Measurements from ENCODE around the gene CTNNA2.

The CTNNA2 gene

GRCh38 chr2:80530442-80531064, 1017.7 kb downstream of the CTNNA2 start:
- H3K79me2 ChIP-seq (ENCODE audit: control insufficient read depth, insufficient read depth, low read length, poor library complexity) = no peaks in the 10 kb centered on the region
- H2AFZ ChIP-seq (ENCODE audit: insufficient read depth, low read length, poor library complexity) = no peak overlapping the region
- H2BK12ac ChIP-seq (ENCODE audit: low read length) = no peak overlapping the region
- H4K91ac ChIP-seq (ENCODE audit: low read depth, low read length) = no peak overlapping the region
- H4K12ac ChIP-seq (ENCODE audit: low read depth, low read length) = no peak overlapping the region
- no peak overlapping the region for H2BK120ac ChIP-seq (ENCODE audit: insufficient read depth, low read length, poor library complexity)
- H3K23ac ChIP-seq (ENCODE audit: low read length) = no peak overlapping the region
- no peaks in the 10 kb centered on the region for H3K9me3 ChIP-seq (ENCODE audit: insufficient read depth, low read depth, low read length)
- DNase-seq = no peak
- H2AK5ac ChIP-seq (ENCODE audit: low read length) = no peak overlapping the region
- H3K4me1 ChIP-seq (ENCODE audit: control insufficient read depth in 1 of 2, insufficient read depth in 2 of 2, low read length in 2 of 2) = no peaks in the 10 kb centered on the region
- no peak overlapping the region for H3K18ac ChIP-seq (ENCODE audit: low read length)
- H4K8ac ChIP-seq (ENCODE audit: low read depth, low read length) = no peak overlapping the region
- H2BK5ac ChIP-seq (ENCODE audit: low read depth, low read length, poor library complexity) = no peak overlapping the region
- no CpG with 5 or more reads among the region's 3 CpGs for WGBS (ENCODE audit: extremely low coverage, insufficient coverage, insufficient read length)
- no peak overlapping the region for H3K4me3 ChIP-seq (ENCODE audit: low read depth, low read length)
- H3K4me2 ChIP-seq (ENCODE audit: low read length) = no peak overlapping the region
- no peaks in the 10 kb centered on the region for H3K36me3 ChIP-seq (ENCODE audit: control insufficient read depth in 1 of 2, insufficient read depth in 2 of 2, low read length in 2 of 2)
- H3K9ac ChIP-seq (ENCODE audit: low read length) = no peak overlapping the region
- no peaks in the 10 kb centered on the region for H3K79me1 ChIP-seq (ENCODE audit: low read length)
- no peak overlapping the region for H3K27ac ChIP-seq (ENCODE audit: low read depth, low read length)
- no peaks in the 10 kb centered on the region for H3K27me3 ChIP-seq (ENCODE audit: insufficient read depth, low read length)
- no peak overlapping the region for H3K14ac ChIP-seq (ENCODE audit: low read length)
- no peak overlapping the region for H3K4ac ChIP-seq (ENCODE audit: low read depth, low read length)

GRCh38 chr2:80531319-80531718, 1018.5 kb downstream of the CTNNA2 start:
- no peak overlapping the region for H3K23ac ChIP-seq (ENCODE audit: low read length)
- H2BK12ac ChIP-seq (ENCODE audit: low read length) = no peak overlapping the region
- no peak overlapping the region for H3K14ac ChIP-seq (ENCODE audit: low read length)
- H3K18ac ChIP-seq (ENCODE audit: low read length) = no peak overlapping the region
- H4K91ac ChIP-seq (ENCODE audit: low read depth, low read length) = no peak overlapping the region
- no peak overlapping the region for H2AK5ac ChIP-seq (ENCODE audit: low read length)
- no peaks in the 10 kb centered on the region for H3K27me3 ChIP-seq (ENCODE audit: insufficient read depth, low read length)
- H4K8ac ChIP-seq (ENCODE audit: low read depth, low read length) = no peak overlapping the region
- no peak overlapping the region for H2BK5ac ChIP-seq (ENCODE audit: low read depth, low read length, poor library complexity)
- H3K4ac ChIP-seq (ENCODE audit: low read depth, low read length) = no peak overlapping the region
- no peak overlapping the region for H3K27ac ChIP-seq (ENCODE audit: low read depth, low read length)
- no peak overlapping the region for H2BK120ac ChIP-seq (ENCODE audit: insufficient read depth, low read length, poor library complexity)
- no peak overlapping the region for H3K4me2 ChIP-seq (ENCODE audit: low read length)
- H3K4me1 ChIP-seq (ENCODE audit: control insufficient read depth in 1 of 2, insufficient read depth in 2 of 2, low read length in 2 of 2) = no peaks in the 10 kb centered on the region
- no peaks in the 10 kb centered on the region for H3K36me3 ChIP-seq (ENCODE audit: control insufficient read depth in 1 of 2, insufficient read depth in 2 of 2, low read length in 2 of 2)
- H3K9me3 ChIP-seq (ENCODE audit: insufficient read depth, low read depth, low read length) = no peaks in the 10 kb centered on the region
- no peak for DNase-seq
- no peaks in the 10 kb centered on the region for H3K79me2 ChIP-seq (ENCODE audit: control insufficient read depth, insufficient read depth, low read length, poor library complexity)
- H2AFZ ChIP-seq (ENCODE audit: insufficient read depth, low read length, poor library complexity) = no peak overlapping the region
- no peak overlapping the region for H3K4me3 ChIP-seq (ENCODE audit: low read depth, low read length)
- no CpG with 5 or more reads among the region's 1 CpG for WGBS (ENCODE audit: extremely low coverage, insufficient coverage, insufficient read length)
- no peak overlapping the region for H3K9ac ChIP-seq (ENCODE audit: low read length)
- H3K79me1 ChIP-seq (ENCODE audit: low read length) = no peaks in the 10 kb centered on the region
- H4K12ac ChIP-seq (ENCODE audit: low read depth, low read length) = no peak overlapping the region

- Histone ChIP-seq H3K4me1 (ENCODE audit: control insufficient read depth in 1 of 2, insufficient read depth in 2 of 2, low read length in 2 of 2) (no peaks in the 10 kb centered on the region), H3K14ac (ENCODE audit: low read length) (no peak overlapping the region), H2AFZ (ENCODE audit: insufficient read depth, low read length, poor library complexity) (no peak overlapping the region), H3K27ac (ENCODE audit: low read depth, low read length) (no peak overlapping the region), H3K9me3 (ENCODE audit: insufficient read depth, low read depth, low read length) (no peaks in the 10 kb centered on the region), H3K9ac (ENCODE audit: low read length) (no peak overlapping the region), H4K12ac (ENCODE audit: low read depth, low read length) (no peak overlapping the region), H3K23ac (ENCODE audit: low read length) (no peak overlapping the region), H3K18ac (ENCODE audit: low read length) (no peak overlapping the region), H3K4me2 (ENCODE audit: low read length) (no peak overlapping the region), H2BK120ac (ENCODE audit: insufficient read depth, low read length, poor library complexity) (no peak overlapping the region), H3K79me2 (ENCODE audit: control insufficient read depth, insufficient read depth, low read length, poor library complexity) (no peaks in the 10 kb centered on the region), H3K79me1 (ENCODE audit: low read length) (no peaks in the 10 kb centered on the region), H2BK5ac (ENCODE audit: low read depth, low read length, poor library complexity) (no peak overlapping the region), H3K4me3 (ENCODE audit: low read depth, low read length) (no peak overlapping the region), H4K91ac (ENCODE audit: low read depth, low read length) (no peak overlapping the region), H4K8ac (ENCODE audit: low read depth, low read length) (no peak overlapping the region), H2BK12ac (ENCODE audit: low read length) (no peak overlapping the region), H3K27me3 (ENCODE audit: insufficient read depth, low read length) (no peaks in the 10 kb centered on the region), H3K36me3 (ENCODE audit: control insufficient read depth in 1 of 2, insufficient read depth in 2 of 2, low read length in 2 of 2) (no peaks in the 10 kb centered on the region), H2AK5ac (ENCODE audit: low read length) (no peak overlapping the region), H3K4ac (ENCODE audit: low read depth, low read length) (no peak overlapping the region)
- DNase-seq = no peak
- WGBS (ENCODE audit: extremely low coverage, insufficient coverage, insufficient read length) = no CpG with 5 or more reads among the region's 13 CpGs
Observed at GRCh38 chr2:80545420-80546210, 1032.8 kb downstream of the CTNNA2 start.

- H2BK120ac ChIP-seq (ENCODE audit: insufficient read depth, low read length, poor library complexity) = no peak overlapping the region
- no peak overlapping the region for H3K9ac ChIP-seq (ENCODE audit: low read length)
- H3K4me1 ChIP-seq (ENCODE audit: control insufficient read depth in 1 of 2, insufficient read depth in 2 of 2, low read length in 2 of 2) = no peaks in the 10 kb centered on the region
- H4K12ac ChIP-seq (ENCODE audit: low read depth, low read length) = no peak overlapping the region
- no peak overlapping the region for H3K23ac ChIP-seq (ENCODE audit: low read length)
- H3K27ac ChIP-seq (ENCODE audit: low read depth, low read length) = no peak overlapping the region
- H3K79me2 ChIP-seq (ENCODE audit: control insufficient read depth, insufficient read depth, low read length, poor library complexity) = no peaks in the 10 kb centered on the region
- no peaks in the 10 kb centered on the region for H3K79me1 ChIP-seq (ENCODE audit: low read length)
- WGBS (ENCODE audit: extremely low coverage, insufficient coverage, insufficient read length) = no CpG with 5 or more reads among the region's 1 CpG
- no peak overlapping the region for H3K18ac ChIP-seq (ENCODE audit: low read length)
- H3K4me2 ChIP-seq (ENCODE audit: low read length) = no peak overlapping the region
- DNase-seq = no peak
- H3K4me3 ChIP-seq (ENCODE audit: low read depth, low read length) = no peak overlapping the region
- no peak overlapping the region for H2AK5ac ChIP-seq (ENCODE audit: low read length)
- no peak overlapping the region for H2BK12ac ChIP-seq (ENCODE audit: low read length)
- H3K4ac ChIP-seq (ENCODE audit: low read depth, low read length) = no peak overlapping the region
- H3K36me3 ChIP-seq (ENCODE audit: control insufficient read depth in 1 of 2, insufficient read depth in 2 of 2, low read length in 2 of 2) = no peaks in the 10 kb centered on the region
- no peaks in the 10 kb centered on the region for H3K9me3 ChIP-seq (ENCODE audit: insufficient read depth, low read depth, low read length)
- H4K91ac ChIP-seq (ENCODE audit: low read depth, low read length) = no peak overlapping the region
- H2AFZ ChIP-seq (ENCODE audit: insufficient read depth, low read length, poor library complexity) = no peak overlapping the region
- H2BK5ac ChIP-seq (ENCODE audit: low read depth, low read length, poor library complexity) = no peak overlapping the region
- H4K8ac ChIP-seq (ENCODE audit: low read depth, low read length) = no peak overlapping the region
- H3K27me3 ChIP-seq (ENCODE audit: insufficient read depth, low read length) = no peaks in the 10 kb centered on the region
- H3K14ac ChIP-seq (ENCODE audit: low read length) = no peak overlapping the region
Observed at GRCh38 chr2:80546766-80547165, 1033.9 kb downstream of the CTNNA2 start.
